H9 (cell line): Measurements from ENCODE around the gene CRYGS. TPM values are rescaled to one million over a fixed set of nuclear protein-coding genes. Genes with fewer than 3 reads are reported as not detected.

Experiments used
- DNase-seq: peaks from one replicate; pipeline ENCODE4 v3.0.0-alpha.2; 2017
- H2AFZ ChIP-seq: one replicate; pipeline ENCODE4 v1.6.1; 2013; ENCODE audit warnings: mild to moderate bottlenecking, low read length, control low read depth, moderate library complexity
- H2AK5ac ChIP-seq: 2 replicates; pipeline ENCODE4 v1.6.1; 2013; ENCODE audit warnings: low read length, control low read depth, mixed read lengths; ENCODE audit not compliant: insufficient read length
- H2BK120ac ChIP-seq: one replicate; pipeline ENCODE4 v1.6.1; 2013; ENCODE audit warnings: low read depth, mild to moderate bottlenecking, low read length, control low read depth, inconsistent platforms; ENCODE audit not compliant: poor library complexity, severe bottlenecking
- H2BK12ac ChIP-seq: 2 replicates; pipeline ENCODE4 v1.6.1; 2013; ENCODE audit warnings: low read length, control low read depth, mixed read lengths, low read depth; ENCODE audit not compliant: insufficient read length
- H2BK15ac ChIP-seq: 2 replicates; pipeline ENCODE4 v1.6.1; 2013; ENCODE audit warnings: low read depth, low read length, control low read depth
- H2BK20ac ChIP-seq: one replicate; pipeline ENCODE4 v1.6.1; 2013; ENCODE audit warnings: low read depth, mild to moderate bottlenecking, low read length, control low read depth, inconsistent platforms; ENCODE audit not compliant: poor library complexity, severe bottlenecking
- H2BK5ac ChIP-seq: 2 replicates; pipeline ENCODE4 v1.6.1; 2013; ENCODE audit warnings: low read length, control low read depth, mixed read lengths; ENCODE audit not compliant: insufficient read length
- H3K14ac ChIP-seq: 2 replicates; pipeline ENCODE4 v1.6.1; 2013; ENCODE audit warnings: low read length, control low read depth; ENCODE audit not compliant: insufficient read depth
- H3K18ac ChIP-seq: 2 replicates; pipeline ENCODE4 v1.6.1; 2013; ENCODE audit warnings: low read depth, mild to moderate bottlenecking, mixed read lengths, low read length, control low read depth; ENCODE audit not compliant: insufficient read length
- H3K23ac ChIP-seq: 2 replicates; pipeline ENCODE4 v1.6.1; 2013; ENCODE audit warnings: low read length, control low read depth, mixed read lengths, low read depth; ENCODE audit not compliant: insufficient read length
- H3K23me2 ChIP-seq: 2 replicates; pipeline ENCODE4 v1.6.1; 2013; ENCODE audit warnings: low read depth, mild to moderate bottlenecking, mixed read lengths, low read length, control low read depth; ENCODE audit not compliant: insufficient read length, poor library complexity, severe bottlenecking
- H3K27ac ChIP-seq: 2 replicates; pipeline ENCODE4 v1.5.1; 2013; ENCODE audit warnings: low read length, control low read depth, mixed read lengths, low read depth; ENCODE audit not compliant: insufficient read length
- H3K27me3 ChIP-seq: 2 replicates; pipeline ENCODE4 v1.6.1; 2013; ENCODE audit warnings: low read length, control low read depth, inconsistent platforms; ENCODE audit not compliant: insufficient read depth
- H3K4ac ChIP-seq: 2 replicates; pipeline ENCODE4 v1.6.1; 2013; ENCODE audit warnings: low read depth, mild to moderate bottlenecking, control low read depth, inconsistent platforms, low read length, moderate library complexity
- H3K4me1 ChIP-seq: 2 replicates; pipeline ENCODE4 v1.6.1; 2013; ENCODE audit warnings: low read length, control low read depth, inconsistent platforms; ENCODE audit not compliant: insufficient read depth
- H3K4me2 ChIP-seq: 2 replicates; pipeline ENCODE4 v1.6.1; 2013; ENCODE audit warnings: low read length, control low read depth, mixed read lengths; ENCODE audit not compliant: insufficient read length, insufficient read depth
- H3K56ac ChIP-seq: 2 replicates; pipeline ENCODE4 v1.6.1; 2013; ENCODE audit warnings: low read depth, mild to moderate bottlenecking, mixed read lengths, low read length, control low read depth; ENCODE audit not compliant: insufficient read length
- H3K79me1 ChIP-seq: 2 replicates; pipeline ENCODE4 v1.6.1; 2013; ENCODE audit warnings: low read depth, mild to moderate bottlenecking, moderate library complexity, low read length, control low read depth, inconsistent platforms; ENCODE audit not compliant: insufficient read depth, poor library complexity, severe bottlenecking
- H3K79me2 ChIP-seq: 2 replicates; pipeline ENCODE4 v1.6.1; 2013; ENCODE audit warnings: low read length, control low read depth, inconsistent platforms; ENCODE audit not compliant: insufficient read depth
- H3K9ac ChIP-seq: 2 replicates; pipeline ENCODE4 v1.6.1; 2013; ENCODE audit warnings: low read length, control low read depth, mixed read lengths; ENCODE audit not compliant: insufficient read length; ENCODE audit errors: extremely low read depth
- H3K9me3 ChIP-seq: one replicate; pipeline ENCODE4 v1.6.1; 2013; ENCODE audit warnings: low read depth, low read length, inconsistent platforms; ENCODE audit not compliant: control insufficient read depth
- H3T11ph ChIP-seq: one replicate; pipeline ENCODE4 v1.6.1; 2013; ENCODE audit warnings: mild to moderate bottlenecking, low read length, control low read depth, inconsistent platforms
- H4K20me1 ChIP-seq: one replicate; pipeline ENCODE4 v1.6.1; 2013; ENCODE audit not compliant: control insufficient read depth, insufficient read length, insufficient read depth
- H4K5ac ChIP-seq: 2 replicates; pipeline ENCODE4 v1.6.1; 2013; ENCODE audit warnings: low read depth, mild to moderate bottlenecking, mixed read lengths, low read length, control low read depth; ENCODE audit not compliant: insufficient read length
- H4K8ac ChIP-seq: replicated peaks from 2 replicates; pipeline ENCODE4 v1.6.1; 2013; ENCODE audit warnings: low read length, control low read depth, mixed read lengths, low read depth; ENCODE audit not compliant: insufficient read length
- H4K91ac ChIP-seq: 2 replicates; pipeline ENCODE4 v1.6.1; 2013; ENCODE audit warnings: low read depth, mild to moderate bottlenecking, moderate library complexity, mixed read lengths, low read length, control low read depth; ENCODE audit not compliant: insufficient read length
- H3K27ac Mint-ChIP-seq, 3 experiments: 2 replicates in 2 of 3; 3 replicates in 1 of 3; pipeline ENCODE4 v1.8.0; 2020 to 2021; ENCODE audit warnings: mixed read lengths in 3 of 3, mild to moderate bottlenecking in 1 of 3, moderate library complexity in 1 of 3
- H3K27me3 Mint-ChIP-seq: 2 replicates; pipeline ENCODE4 v1.8.0; 2021; ENCODE audit warnings: low read depth, mild to moderate bottlenecking, moderate library complexity, mixed read lengths
- H3K36me3 Mint-ChIP-seq, 3 experiments: 2 replicates in 2 of 3; 3 replicates in 1 of 3; pipeline ENCODE4 v1.8.0; 2020 to 2021; ENCODE audit warnings: low read depth in 3 of 3, mixed read lengths in 3 of 3; ENCODE audit not compliant: insufficient read depth in 1 of 3
- H3K4me1 Mint-ChIP-seq, 2 experiments: 2 replicates each; pipeline ENCODE4 v1.8.0; 2020; ENCODE audit warnings: mixed read lengths in 2 of 2
- H3K4me3 Mint-ChIP-seq, 2 experiments: 2 replicates in 1 of 2; 3 replicates in 1 of 2; pipeline ENCODE4 v1.8.0; 2020 to 2021; ENCODE audit warnings: mild to moderate bottlenecking in 2 of 2, mixed read lengths in 2 of 2, moderate library complexity in 1 of 2
- H3K9me3 Mint-ChIP-seq, 2 experiments: 2 replicates in 1 of 2; 3 replicates in 1 of 2; pipeline ENCODE4 v1.8.0; 2020; ENCODE audit warnings: mild to moderate bottlenecking in 2 of 2, mixed read lengths in 2 of 2, moderate library complexity in 1 of 2
- WGBS: extraction: QIAGEN DNeasy Blood & Tissue Kit; methylation state at CpG from one replicate; pipeline ENCODE4 v1.1.7; 2013; ENCODE audit warnings: missing lambda C conversion rate, low lambda C conversion rate, mixed read lengths; ENCODE audit not compliant: insufficient read length; ENCODE audit errors: extremely low coverage; 5-methylcytosine and 5-hydroxymethylcytosine counted together
- total RNA-seq: library from RNA; stranded (reverse); gene quantifications from 2 replicates; pipeline ENCODE4 v1.2.1, GENCODE V29; 2021
- TF ChIP-seq, protein P1 (sequence below): fragments of 200-600 bp; sonication (generic); conservative IDR thresholded peaks from 3 replicates; pipeline ENCODE4 v1.8.0; 2021; ENCODE audit warnings: antibody characterized with exemption, mild to moderate bottlenecking

The CRYGS gene
- total RNA-seq, 1 experiment from 2014 or later: 1.0 TPM

- Histone ChIP-seq H3T11ph (no peak overlapping the region), H2AK5ac (no peak overlapping the region), H3K23me2 (no peaks in the 10 kb centered on the region), H3K79me1 (no peaks in the 10 kb centered on the region), H3K18ac (no peak overlapping the region), H3K27me3 (no peaks in the 10 kb centered on the region), H3K27ac (no peak overlapping the region), H2AFZ (no peak overlapping the region), H2BK15ac (no peak overlapping the region), H3K4ac (no peak overlapping the region), H4K8ac (no peak overlapping the region), H3K4me2 (no peak overlapping the region), H3K79me2 (no peaks in the 10 kb centered on the region; the same call in 1 of the 2 replicates), H3K56ac (no peak overlapping the region), H4K91ac (no peak overlapping the region), H3K9me3 (no peaks in the 10 kb centered on the region), H3K23ac (no peak overlapping the region), H2BK12ac (no peak overlapping the region), H2BK5ac (no peak overlapping the region), H3K9ac (no peak overlapping the region), H2BK20ac (no peak overlapping the region), H2BK120ac (no peak overlapping the region), H3K14ac (no peak overlapping the region), H3K4me1 (no peaks in the 10 kb centered on the region), H4K20me1 (no peaks in the 10 kb centered on the region), H4K5ac (no peak overlapping the region)
- WGBS: no CpG with 5 or more reads among the region's 9 CpGs
- Mint-ChIP-seq H3K27me3 (peaks cover 17% of the 10 kb centered on the region), H3K4me3 (no peak overlapping the region), H3K36me3 (no peaks in the 10 kb centered on the region), H3K27ac (peak overlapping the region in 1 of 3 experiments; percentile 27; a peak in 1 of 7 replicates), H3K4me1 (peaks cover 12 to 15% of the 10 kb centered on the region in 2 experiments), H3K9me3 (no peaks in the 10 kb centered on the region)
- TF ChIP-seq, protein P1, sequence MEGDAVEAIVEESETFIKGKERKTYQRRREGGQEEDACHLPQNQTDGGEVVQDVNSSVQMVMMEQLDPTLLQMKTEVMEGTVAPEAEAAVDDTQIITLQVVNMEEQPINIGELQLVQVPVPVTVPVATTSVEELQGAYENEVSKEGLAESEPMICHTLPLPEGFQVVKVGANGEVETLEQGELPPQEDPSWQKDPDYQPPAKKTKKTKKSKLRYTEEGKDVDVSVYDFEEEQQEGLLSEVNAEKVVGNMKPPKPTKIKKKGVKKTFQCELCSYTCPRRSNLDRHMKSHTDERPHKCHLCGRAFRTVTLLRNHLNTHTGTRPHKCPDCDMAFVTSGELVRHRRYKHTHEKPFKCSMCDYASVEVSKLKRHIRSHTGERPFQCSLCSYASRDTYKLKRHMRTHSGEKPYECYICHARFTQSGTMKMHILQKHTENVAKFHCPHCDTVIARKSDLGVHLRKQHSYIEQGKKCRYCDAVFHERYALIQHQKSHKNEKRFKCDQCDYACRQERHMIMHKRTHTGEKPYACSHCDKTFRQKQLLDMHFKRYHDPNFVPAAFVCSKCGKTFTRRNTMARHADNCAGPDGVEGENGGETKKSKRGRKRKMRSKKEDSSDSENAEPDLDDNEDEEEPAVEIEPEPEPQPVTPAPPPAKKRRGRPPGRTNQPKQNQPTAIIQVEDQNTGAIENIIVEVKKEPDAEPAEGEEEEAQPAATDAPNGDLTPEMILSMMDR: no peak
- DNase-seq: no peak
Observed at GRCh38 chr3:186512570-186513302, 31.4 kb downstream of the CRYGS start.
